Trophoblast cell (in vitro differentiated cells and primary cell): ENCODE measurements around the gene CHST11.
A peak's percentile ranks its signal among the peaks of the same experiment; 100 is the strongest.

Experiments
- DNase-seq, 2 donors: peaks; one replicate each; pipeline ENCODE4 v3.0.0-alpha.2; 2016
- H2AFZ ChIP-seq: 2 replicates; pipeline ENCODE4 v1.6.1; 2013; ENCODE audit warnings: low read length, moderate library complexity, mild to moderate bottlenecking; ENCODE audit not compliant: insufficient read depth, poor library complexity
- H2AK5ac ChIP-seq: 2 replicates; pipeline ENCODE4 v1.6.1; 2013; ENCODE audit warnings: mild to moderate bottlenecking, low read length
- H2BK120ac ChIP-seq: 2 replicates; pipeline ENCODE4 v1.6.1; 2013; ENCODE audit warnings: low read length, mild to moderate bottlenecking, moderate library complexity; ENCODE audit not compliant: insufficient read depth, poor library complexity
- H2BK12ac ChIP-seq: 2 replicates; pipeline ENCODE4 v1.6.1; 2013; ENCODE audit warnings: mild to moderate bottlenecking, low read length, moderate library complexity
- H2BK5ac ChIP-seq: 2 replicates; pipeline ENCODE4 v1.6.1; 2013; ENCODE audit warnings: low read length, low read depth, moderate library complexity, mild to moderate bottlenecking; ENCODE audit not compliant: poor library complexity
- H3K14ac ChIP-seq: 2 replicates; pipeline ENCODE4 v1.6.1; 2013; ENCODE audit warnings: mild to moderate bottlenecking, low read length
- H3K18ac ChIP-seq: 2 replicates; pipeline ENCODE4 v1.6.1; 2013; ENCODE audit warnings: mild to moderate bottlenecking, low read length
- H3K23ac ChIP-seq: 2 replicates; pipeline ENCODE4 v1.6.1; 2013; ENCODE audit warnings: low read length
- H3K27ac ChIP-seq: 2 replicates; pipeline ENCODE4 v1.5.1; 2013; ENCODE audit warnings: low read depth, mild to moderate bottlenecking, inconsistent platforms, low read length, moderate library complexity
- H3K27me3 ChIP-seq: 2 replicates; pipeline ENCODE4 v1.6.1; 2013; ENCODE audit warnings: inconsistent platforms, mild to moderate bottlenecking, low read length, moderate library complexity; ENCODE audit not compliant: insufficient read depth
- H3K36me3 ChIP-seq, 2 experiments: 1 replicate in 1 of 2; 2 replicates in 1 of 2; pipeline ENCODE4 v1.6.1; 2013; ENCODE audit warnings: low read length in 2 of 2, mild to moderate bottlenecking in 2 of 2, moderate library complexity in 1 of 2; ENCODE audit not compliant: insufficient read depth in 2 of 2, control insufficient read depth in 1 of 2
- H3K4ac ChIP-seq: 2 replicates; pipeline ENCODE4 v1.6.1; 2013; ENCODE audit warnings: low read depth, mild to moderate bottlenecking, low read length, moderate library complexity
- H3K4me1 ChIP-seq, 2 experiments: 1 replicate in 1 of 2; 2 replicates in 1 of 2; pipeline ENCODE4 v1.6.1; 2013; ENCODE audit warnings: low read length in 2 of 2, mild to moderate bottlenecking in 2 of 2, moderate library complexity in 1 of 2; ENCODE audit not compliant: insufficient read depth in 2 of 2, control insufficient read depth in 1 of 2
- H3K4me2 ChIP-seq: 2 replicates; pipeline ENCODE4 v1.6.1; 2013; ENCODE audit warnings: inconsistent platforms, mild to moderate bottlenecking, low read length, moderate library complexity
- H3K4me3 ChIP-seq: 2 replicates; pipeline ENCODE4 v1.5.1; 2013; ENCODE audit warnings: mild to moderate bottlenecking, low read depth, low read length, inconsistent platforms
- H3K79me1 ChIP-seq: one replicate; pipeline ENCODE4 v1.6.1; 2013; ENCODE audit warnings: low read length
- H3K79me2 ChIP-seq: 2 replicates; pipeline ENCODE4 v1.6.1; 2013; ENCODE audit warnings: low read length, mild to moderate bottlenecking; ENCODE audit not compliant: control insufficient read depth, insufficient read depth, poor library complexity
- H3K9ac ChIP-seq: 2 replicates; pipeline ENCODE4 v1.6.1; 2013; ENCODE audit warnings: mild to moderate bottlenecking, low read length
- H3K9me3 ChIP-seq: 2 replicates; pipeline ENCODE4 v1.6.1; 2013; ENCODE audit warnings: low read depth, mild to moderate bottlenecking, control low read depth, inconsistent platforms, low read length; ENCODE audit not compliant: insufficient read depth
- H4K12ac ChIP-seq: 2 replicates; pipeline ENCODE4 v1.6.1; 2013; ENCODE audit warnings: low read depth, mild to moderate bottlenecking, low read length, moderate library complexity
- H4K8ac ChIP-seq: 2 replicates; pipeline ENCODE4 v1.6.1; 2013; ENCODE audit warnings: low read depth, mild to moderate bottlenecking, low read length, moderate library complexity
- H4K91ac ChIP-seq: one replicate; pipeline ENCODE4 v1.6.1; 2013; ENCODE audit warnings: low read depth, mild to moderate bottlenecking, low read length, moderate library complexity
- WGBS: extraction: QIAGEN DNeasy Blood & Tissue Kit; methylation state at CpG from one replicate; pipeline ENCODE4 v1.1.7; 2013; ENCODE audit warnings: missing lambda C conversion rate; ENCODE audit not compliant: insufficient read length, insufficient coverage; ENCODE audit errors: extremely low coverage; 5-methylcytosine and 5-hydroxymethylcytosine counted together

CHST11 gene

GRCh38 chr12:104457746-104458693 lies 1.3 kb downstream of the CHST11 start:
- H2AK5ac ChIP-seq = no peak overlapping the region
- H3K79me2 ChIP-seq = peaks cover 17% of the 10 kb centered on the region
- H2AFZ ChIP-seq = peak overlapping the region; percentile 69
- peak; percentile 27 to 63 for DNase-seq
- H3K14ac ChIP-seq = peak overlapping the region; percentile 79
- H4K12ac ChIP-seq = peak overlapping the region; percentile 47
- peak overlapping the region; percentile 87 for H2BK120ac ChIP-seq
- peak overlapping the region; percentile 76 for H3K9ac ChIP-seq
- H4K8ac ChIP-seq = peak overlapping the region; percentile 81
- peak overlapping the region; percentile 75 for H3K18ac ChIP-seq
- peak overlapping the region; percentile 84 for H3K27ac ChIP-seq
- H3K4me1 ChIP-seq = peaks cover 9 to 20% of the 10 kb centered on the region in 2 experiments
- WGBS = no CpG with 5 or more reads among the region's 71 CpGs
- peak overlapping the region; percentile 38 for H4K91ac ChIP-seq
- peaks cover 20% of the 10 kb centered on the region for H3K79me1 ChIP-seq
- H3K4me2 ChIP-seq = peak overlapping the region; percentile 72
- peak overlapping the region; percentile 77 for H2BK5ac ChIP-seq
- no peaks in the 10 kb centered on the region for H3K9me3 ChIP-seq
- H3K36me3 ChIP-seq = no peaks in the 10 kb centered on the region
- H3K27me3 ChIP-seq = no peaks in the 10 kb centered on the region
- peak overlapping the region; percentile 89 for H3K4me3 ChIP-seq
- no peak overlapping the region for H2BK12ac ChIP-seq
- no peak overlapping the region for H3K23ac ChIP-seq
- H3K4ac ChIP-seq = peak overlapping the region; percentile 77

- WGBS = no CpG with 5 or more reads among the region's 21 CpGs
- Histone ChIP-seq H3K9me3 (no peaks in the 10 kb centered on the region), H3K27ac (no peak overlapping the region), H2AFZ (peak overlapping the region; percentile 79), H4K8ac (peak overlapping the region; percentile 35), H2BK5ac (no peak overlapping the region), H2BK120ac (peak overlapping the region; percentile 87), H4K12ac (no peak overlapping the region), H3K23ac (no peak overlapping the region), H3K9ac (peak overlapping the region; percentile 76), H3K4me1 (peaks cover 9 to 20% of the 10 kb centered on the region in 2 experiments), H3K79me2 (peaks cover 17% of the 10 kb centered on the region), H4K91ac (peak overlapping the region; percentile 42), H3K4ac (peak overlapping the region; percentile 78), H3K4me2 (peak overlapping the region; percentile 72), H3K36me3 (no peaks in the 10 kb centered on the region), H3K79me1 (peaks cover 20% of the 10 kb centered on the region), H2AK5ac (peak overlapping the region; percentile 76), H3K14ac (peak overlapping the region; percentile 63), H3K4me3 (peak overlapping the region; percentile 89), H3K18ac (peak overlapping the region; percentile 75), H3K27me3 (no peaks in the 10 kb centered on the region), H2BK12ac (peak overlapping the region; percentile 45)
- peak; percentile 41 to 79 for DNase-seq
Measured at GRCh38 chr12:104458694-104459367, 2.1 kb downstream of the CHST11 start.

- peak overlapping the region; percentile 42 for H4K91ac ChIP-seq
- H3K18ac ChIP-seq = peak overlapping the region; percentile 48
- peak; percentile 63 to 82 for DNase-seq
- no CpG with 5 or more reads among the region's 7 CpGs for WGBS
- no peaks in the 10 kb centered on the region for H3K36me3 ChIP-seq
- no peak overlapping the region for H3K4me3 ChIP-seq
- H3K23ac ChIP-seq = no peak overlapping the region
- peaks cover 9 to 20% of the 10 kb centered on the region in 2 experiments for H3K4me1 ChIP-seq
- H3K79me2 ChIP-seq = peaks cover 17% of the 10 kb centered on the region
- H3K14ac ChIP-seq = no peak overlapping the region
- no peak overlapping the region for H4K12ac ChIP-seq
- H3K9me3 ChIP-seq = no peaks in the 10 kb centered on the region
- peak overlapping the region; percentile 45 for H2BK12ac ChIP-seq
- H4K8ac ChIP-seq = peak overlapping the region; percentile 35
- peak overlapping the region; percentile 78 for H3K4ac ChIP-seq
- H2BK120ac ChIP-seq = no peak overlapping the region
- peak overlapping the region; percentile 72 for H3K4me2 ChIP-seq
- H3K79me1 ChIP-seq = peaks cover 20% of the 10 kb centered on the region
- H3K27ac ChIP-seq = no peak overlapping the region
- no peak overlapping the region for H2BK5ac ChIP-seq
- no peak overlapping the region for H3K9ac ChIP-seq
- H2AFZ ChIP-seq = no peak overlapping the region
- peak overlapping the region; percentile 76 for H2AK5ac ChIP-seq
- H3K27me3 ChIP-seq = no peaks in the 10 kb centered on the region
Measured at GRCh38 chr12:104459368-104459909, 2.7 kb downstream of the CHST11 start.

- no peak overlapping the region for H2BK5ac ChIP-seq
- H3K4me3 ChIP-seq = no peak overlapping the region
- no peak overlapping the region for H3K14ac ChIP-seq
- H4K12ac ChIP-seq = no peak overlapping the region
- no peak overlapping the region for H2BK12ac ChIP-seq
- DNase-seq = no peak
- no peak overlapping the region for H3K23ac ChIP-seq
- peaks cover 17% of the 10 kb centered on the region for H3K79me2 ChIP-seq
- no peaks in the 10 kb centered on the region for H3K36me3 ChIP-seq
- peaks cover 20% of the 10 kb centered on the region for H3K79me1 ChIP-seq
- no peak overlapping the region for H2AK5ac ChIP-seq
- no peaks in the 10 kb centered on the region for H3K9me3 ChIP-seq
- peaks cover 9 to 18% of the 10 kb centered on the region in 2 experiments for H3K4me1 ChIP-seq
- no peak overlapping the region for H2AFZ ChIP-seq
- no peak overlapping the region for H3K9ac ChIP-seq
- H3K27me3 ChIP-seq = no peaks in the 10 kb centered on the region
- no peak overlapping the region for H3K4me2 ChIP-seq
- no peak overlapping the region for H3K4ac ChIP-seq
- WGBS = no CpG with 5 or more reads among the region's 10 CpGs
- H4K8ac ChIP-seq = no peak overlapping the region
- no peak overlapping the region for H4K91ac ChIP-seq
- H3K27ac ChIP-seq = no peak overlapping the region
- no peak overlapping the region for H3K18ac ChIP-seq
- no peak overlapping the region for H2BK120ac ChIP-seq
Measured at GRCh38 chr12:104460041-104460719, 3.4 kb downstream of the CHST11 start.
